GM19463 (cell line): ENCODE measurements around the gene GRK5.

Experiments
- ATAC-seq: cut with Tn5 transposase; IDR thresholded peaks from one replicate; pipeline ENCODE4 v1.9.1; 2021; ENCODE audit warnings: mild to moderate bottlenecking, moderate library complexity; ENCODE audit not compliant: unreplicated experiment

The GRK5 gene

DNA sequence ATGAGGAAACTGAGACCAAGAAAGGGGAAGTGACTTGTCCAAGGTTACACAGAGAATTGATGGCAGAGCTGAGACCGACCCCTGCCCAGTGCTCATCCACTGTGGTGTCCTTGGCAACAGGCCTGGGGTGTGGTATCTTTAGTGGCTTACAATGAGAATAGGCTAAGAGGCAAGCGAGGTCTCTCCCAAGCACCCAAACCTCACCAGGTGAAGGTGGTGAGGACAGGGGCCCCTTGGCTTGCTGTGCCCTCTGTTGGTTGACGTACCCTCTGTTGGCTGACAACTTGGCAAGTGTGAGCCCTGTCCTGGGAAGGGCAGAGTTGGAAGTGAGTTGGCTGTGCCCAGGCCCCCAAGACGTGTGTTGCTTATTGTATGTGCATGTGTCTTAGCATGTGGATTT is 166.9 kb downstream of the GRK5 start:
- no peak for ATAC-seq

GRCh38 chr10:119375574-119376272 is 168.4 kb downstream of the GRK5 start:
- ATAC-seq = no peak

GRCh38 chr10:119377451-119377957 is 170.1 kb downstream of the GRK5 start:
- no peak for ATAC-seq

- no peak for ATAC-seq
These were observed 170.8 kb downstream of the GRK5 start for GRCh38 chr10:119377958-119378736.

DNA sequence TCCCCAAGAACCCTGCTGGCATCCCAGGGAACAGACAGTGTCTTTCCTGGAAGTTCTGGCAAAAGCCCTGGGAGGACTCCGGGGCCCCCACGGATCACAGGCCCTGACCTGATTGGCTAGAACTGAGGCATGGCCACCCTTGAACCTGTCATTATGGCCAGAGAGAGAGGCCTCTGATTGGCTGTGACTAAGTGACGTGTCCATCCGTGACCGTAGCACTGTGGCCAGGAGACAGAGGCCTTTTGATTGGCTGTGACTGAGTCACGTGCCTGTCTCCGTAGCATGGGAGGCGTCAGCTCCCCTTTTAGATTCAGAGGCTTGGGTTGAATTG is 171.3 kb downstream of the GRK5 start:
- no peak for ATAC-seq

GRCh38 chr10:119379466-119380071 is 172.2 kb downstream of the GRK5 start:
- ATAC-seq = no peak

DNA sequence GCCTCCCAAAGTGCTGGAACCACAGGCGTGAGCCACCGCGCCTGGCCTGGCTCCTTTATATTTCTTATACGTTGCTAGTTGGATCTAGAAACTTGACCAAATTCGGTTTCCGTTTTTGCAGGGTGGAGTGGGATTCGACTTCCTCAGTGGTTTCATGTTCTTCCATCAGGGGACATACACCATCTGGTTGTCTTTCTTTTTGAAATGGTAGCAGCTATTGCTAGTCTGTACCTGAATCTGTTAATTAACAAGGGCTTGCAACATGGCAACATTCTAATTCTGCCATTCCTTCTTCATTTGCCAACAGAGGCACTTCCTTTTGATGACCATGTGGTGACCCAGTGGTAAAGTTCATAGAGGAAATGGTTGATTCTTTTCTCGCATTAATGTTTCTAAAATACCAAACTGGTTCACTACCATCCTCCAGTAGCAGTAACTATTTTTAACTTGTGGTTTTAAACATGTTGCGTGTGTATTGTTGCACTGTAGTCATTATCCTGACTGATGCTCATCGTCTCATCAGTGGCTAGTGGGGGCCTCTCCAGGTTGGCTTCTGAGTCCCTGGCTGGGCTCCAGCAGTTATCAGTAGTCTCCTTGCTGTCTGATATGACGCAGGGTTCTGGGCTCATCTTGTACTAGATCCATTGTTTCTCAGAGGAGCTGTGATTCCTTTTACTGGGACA is 175.9 kb downstream of the GRK5 start:
- no peak for ATAC-seq

DNA sequence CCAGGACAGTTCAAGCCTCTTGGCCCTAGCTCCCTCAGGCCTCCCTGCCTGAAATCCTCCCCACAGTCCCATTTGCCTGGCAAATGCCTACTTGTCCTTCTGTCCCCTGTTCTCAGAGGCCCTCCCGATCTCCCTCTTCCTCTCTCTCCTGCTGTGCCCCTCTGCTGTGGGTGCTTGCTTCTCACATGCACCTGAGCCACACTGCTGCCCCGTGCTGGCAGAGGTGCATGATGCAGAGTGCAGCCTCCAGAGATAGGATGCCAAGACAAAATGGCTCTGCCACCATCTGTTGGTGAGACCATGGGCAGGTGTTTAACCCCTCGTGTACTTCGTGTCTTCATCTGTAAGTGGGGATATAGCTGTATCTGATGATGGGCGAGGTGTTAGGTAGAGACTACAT is 176.8 kb downstream of the GRK5 start:
- ATAC-seq = no peak

GRCh38 chr10:119386666-119387065 is 179.3 kb downstream of the GRK5 start:
- no peak for ATAC-seq

GRCh38 chr10:119388849-119389345 is 181.5 kb downstream of the GRK5 start:
- ATAC-seq = no peak

DNA sequence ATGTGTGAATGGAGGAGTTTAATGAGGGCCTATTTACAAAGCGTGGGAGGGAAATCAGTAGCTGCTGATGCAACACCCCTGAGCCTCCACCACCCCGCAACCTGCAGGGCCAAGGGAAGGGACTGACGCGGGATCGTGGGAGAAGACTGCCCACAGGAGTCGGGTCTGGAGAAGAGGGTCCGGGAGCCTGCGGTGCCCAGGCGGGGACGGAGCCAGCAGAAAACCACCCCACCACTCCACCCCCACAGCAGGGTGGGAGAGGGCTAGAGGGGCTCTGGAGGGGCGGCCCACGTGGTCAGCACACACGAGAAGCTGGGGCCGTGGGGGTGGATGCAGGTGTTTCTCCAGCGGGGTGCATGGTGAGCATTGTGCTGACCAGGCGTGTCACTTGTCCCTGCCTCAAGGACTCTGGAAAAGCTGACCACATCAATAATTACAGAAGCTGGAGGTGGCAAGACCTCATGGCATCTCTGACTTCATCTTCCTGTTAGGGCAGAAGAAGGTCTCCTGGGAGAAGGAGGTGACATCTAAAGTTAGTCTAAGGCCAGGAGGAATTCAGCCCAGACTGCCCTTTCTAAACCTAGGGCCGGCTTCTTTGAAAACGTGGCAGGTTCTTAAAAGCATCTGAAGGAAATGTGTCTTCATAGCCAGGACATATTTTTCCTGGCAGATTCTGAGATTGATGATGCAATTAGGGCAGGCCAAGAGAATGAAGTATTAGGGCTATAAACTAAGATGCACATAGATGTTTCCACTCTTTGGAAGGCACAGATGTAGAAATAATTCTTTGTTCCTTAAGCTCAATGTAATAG is 184.3 kb downstream of the GRK5 start:
- no peak for ATAC-seq

GRCh38 chr10:119393019-119393418 is 185.6 kb downstream of the GRK5 start:
- ATAC-seq = no peak

GRCh38 chr10:119393421-119393820 is 186.1 kb downstream of the GRK5 start:
- no peak for ATAC-seq

DNA sequence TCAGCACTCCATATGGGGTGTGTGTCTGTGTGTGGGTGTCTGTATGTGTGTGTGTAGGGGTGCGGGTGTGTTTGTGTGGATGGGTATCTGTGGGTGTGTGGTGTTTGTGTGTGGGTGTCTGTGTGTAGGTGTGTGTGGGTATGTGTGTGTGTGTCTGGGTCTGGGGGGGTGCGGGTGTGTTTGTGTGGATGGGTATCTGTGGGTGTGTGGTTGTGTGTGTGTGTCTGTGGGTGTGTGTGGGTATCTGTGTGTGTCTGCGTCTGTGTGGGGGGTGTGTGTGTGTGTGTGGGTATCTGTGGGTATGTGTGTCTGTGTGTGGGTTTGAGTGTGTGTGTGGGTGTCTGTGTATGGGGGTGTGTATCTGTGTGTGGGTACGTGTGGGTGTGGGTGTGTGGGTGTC is 186.5 kb downstream of the GRK5 start:
- ATAC-seq = no peak

- ATAC-seq = no peak
These were observed 187.4 kb downstream of the GRK5 start for GRCh38 chr10:119394657-119395279.

- no peak for ATAC-seq
These were observed 188.1 kb downstream of the GRK5 start for GRCh38 chr10:119395280-119396007.

- no peak for ATAC-seq
These were observed 188.8 kb downstream of the GRK5 start for GRCh38 chr10:119396008-119396708.

GRCh38 chr10:119396709-119397071 is 189.3 kb downstream of the GRK5 start:
- no peak for ATAC-seq

- no peak for ATAC-seq
These were observed 190.0 kb downstream of the GRK5 start for GRCh38 chr10:119397416-119397815.
